Measurements from ENCODE around the gene TMEM38B.

TMEM38B gene

DNA sequence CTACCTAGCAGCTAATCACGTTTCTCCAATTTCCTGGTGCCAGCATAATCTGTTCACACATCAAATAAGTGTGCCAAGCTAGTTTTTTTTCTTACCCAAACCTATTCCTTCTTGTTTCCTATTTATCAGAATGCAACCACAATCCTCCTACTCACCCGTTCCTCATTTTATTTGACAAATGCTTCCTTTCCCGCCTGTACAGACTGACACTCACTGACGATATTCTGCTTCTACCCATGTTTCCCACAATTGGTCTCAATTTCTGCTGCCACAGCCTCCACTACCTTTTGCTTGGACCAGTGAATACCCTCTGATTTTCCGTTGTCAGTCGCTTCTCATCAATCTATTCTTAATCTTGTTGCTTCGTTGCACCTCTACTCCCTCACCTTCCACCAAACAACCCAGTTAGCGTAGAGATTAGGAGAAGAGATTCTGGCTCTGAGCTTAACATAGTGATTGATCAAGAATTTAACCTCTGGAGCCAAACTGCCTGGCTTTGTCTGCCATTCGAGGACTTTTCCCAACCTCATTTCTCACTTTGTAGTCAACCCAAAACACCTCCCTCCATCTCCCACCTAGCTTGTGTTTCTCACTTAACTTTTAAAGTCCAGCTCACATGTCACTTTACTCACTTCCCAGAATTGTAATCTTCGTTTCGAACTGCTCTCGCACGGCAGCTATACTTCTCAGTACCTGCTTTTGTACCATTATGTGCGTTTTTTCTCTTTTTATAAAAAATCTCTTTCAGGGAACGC lies 729 bp upstream of the TMEM38B start:
- in situ Hi-C loops (cut with MboI; ENCODE audit: low sequenced_read_pairs, unreplicated experiment): no loop called here
- peak; percentile 40 for DNase-seq (ENCODE audit: low spot score)
- TF ChIP-seq, protein P1, sequence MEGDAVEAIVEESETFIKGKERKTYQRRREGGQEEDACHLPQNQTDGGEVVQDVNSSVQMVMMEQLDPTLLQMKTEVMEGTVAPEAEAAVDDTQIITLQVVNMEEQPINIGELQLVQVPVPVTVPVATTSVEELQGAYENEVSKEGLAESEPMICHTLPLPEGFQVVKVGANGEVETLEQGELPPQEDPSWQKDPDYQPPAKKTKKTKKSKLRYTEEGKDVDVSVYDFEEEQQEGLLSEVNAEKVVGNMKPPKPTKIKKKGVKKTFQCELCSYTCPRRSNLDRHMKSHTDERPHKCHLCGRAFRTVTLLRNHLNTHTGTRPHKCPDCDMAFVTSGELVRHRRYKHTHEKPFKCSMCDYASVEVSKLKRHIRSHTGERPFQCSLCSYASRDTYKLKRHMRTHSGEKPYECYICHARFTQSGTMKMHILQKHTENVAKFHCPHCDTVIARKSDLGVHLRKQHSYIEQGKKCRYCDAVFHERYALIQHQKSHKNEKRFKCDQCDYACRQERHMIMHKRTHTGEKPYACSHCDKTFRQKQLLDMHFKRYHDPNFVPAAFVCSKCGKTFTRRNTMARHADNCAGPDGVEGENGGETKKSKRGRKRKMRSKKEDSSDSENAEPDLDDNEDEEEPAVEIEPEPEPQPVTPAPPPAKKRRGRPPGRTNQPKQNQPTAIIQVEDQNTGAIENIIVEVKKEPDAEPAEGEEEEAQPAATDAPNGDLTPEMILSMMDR (IDR thresholded peaks at IDR 0.05; ENCODE audit: borderline replicate concordance, control extremely low read depth, extremely low read depth, insufficient read depth, missing control alignments): no peak

DNA sequence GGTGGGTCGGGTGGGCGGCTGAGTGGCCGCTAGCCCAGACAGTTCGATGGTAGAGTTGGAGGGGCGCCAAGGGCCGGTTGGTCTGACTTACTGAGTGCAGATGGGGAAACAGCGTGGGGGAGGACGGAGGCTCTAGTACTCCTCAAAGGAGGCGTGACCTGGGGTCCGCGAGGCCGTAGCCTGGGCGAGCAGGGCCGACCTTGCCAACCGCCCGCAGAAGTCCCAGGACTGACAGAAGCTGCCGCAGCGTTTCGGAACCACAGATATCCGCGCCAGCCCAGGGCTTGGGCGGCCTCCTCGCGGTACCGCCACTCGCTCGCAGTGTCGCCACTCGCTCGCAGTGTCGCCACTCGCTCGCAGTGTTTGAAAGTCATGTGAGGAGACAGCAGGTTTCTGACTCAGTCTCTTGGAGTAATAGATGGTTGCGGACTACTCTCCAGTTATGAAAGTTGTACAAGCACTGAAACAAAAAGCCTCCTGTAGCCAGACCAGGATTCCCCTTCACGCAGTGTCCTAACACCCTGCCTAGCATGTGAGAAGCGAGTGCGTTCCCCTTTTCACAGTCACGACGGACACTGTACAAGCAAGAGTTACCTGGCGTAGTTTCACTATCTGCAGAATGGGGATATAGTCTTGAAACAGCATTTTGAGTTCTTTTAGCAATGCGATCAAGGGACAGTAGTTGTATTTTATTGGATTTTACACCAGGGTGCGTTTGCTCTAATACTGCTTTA lies 674 bp downstream of the TMEM38B start:
- in situ Hi-C loops (cut with MboI; ENCODE audit: low sequenced_read_pairs, unreplicated experiment): no loop called here
- peak; percentile 72 for DNase-seq (ENCODE audit: low spot score)
- TF ChIP-seq, protein P1 (IDR thresholded peaks at IDR 0.05; ENCODE audit: borderline replicate concordance, control extremely low read depth, extremely low read depth, insufficient read depth, missing control alignments): no peak

DNA sequence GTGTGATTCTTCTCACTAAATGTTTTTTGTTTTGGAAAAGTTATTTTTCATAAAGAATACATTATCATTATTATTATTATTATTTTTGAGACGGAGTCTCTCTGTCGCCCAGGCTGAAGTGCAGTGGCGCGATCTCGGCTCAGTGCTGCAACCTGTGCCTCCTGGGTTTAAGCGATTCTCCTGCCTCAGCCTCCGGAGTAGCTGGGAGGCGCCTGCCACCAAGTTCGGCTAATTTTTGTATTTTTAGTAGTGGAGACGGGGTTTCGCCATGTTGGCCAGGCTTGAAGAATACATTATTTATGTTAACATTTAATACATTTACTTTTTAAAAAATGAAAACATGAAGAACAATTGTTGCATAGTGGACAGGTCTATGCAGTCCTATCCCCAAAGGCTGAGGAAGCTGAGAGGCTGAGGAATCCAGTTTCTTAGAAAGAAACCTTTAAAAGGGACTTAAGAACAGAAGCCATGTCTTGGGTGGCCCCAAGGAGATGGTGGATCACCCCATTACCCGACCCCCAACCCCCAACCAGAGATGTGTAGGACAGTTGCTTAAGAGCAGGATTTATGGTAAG lies 2.0 kb downstream of the TMEM38B start:
- in situ Hi-C loops (cut with MboI; ENCODE audit: low sequenced_read_pairs, unreplicated experiment): no loop called here
- DNase-seq (ENCODE audit: low spot score): no peak
- TF ChIP-seq, protein P1 (IDR thresholded peaks at IDR 0.05; ENCODE audit: borderline replicate concordance, control extremely low read depth, extremely low read depth, insufficient read depth, missing control alignments): no peak

DNA sequence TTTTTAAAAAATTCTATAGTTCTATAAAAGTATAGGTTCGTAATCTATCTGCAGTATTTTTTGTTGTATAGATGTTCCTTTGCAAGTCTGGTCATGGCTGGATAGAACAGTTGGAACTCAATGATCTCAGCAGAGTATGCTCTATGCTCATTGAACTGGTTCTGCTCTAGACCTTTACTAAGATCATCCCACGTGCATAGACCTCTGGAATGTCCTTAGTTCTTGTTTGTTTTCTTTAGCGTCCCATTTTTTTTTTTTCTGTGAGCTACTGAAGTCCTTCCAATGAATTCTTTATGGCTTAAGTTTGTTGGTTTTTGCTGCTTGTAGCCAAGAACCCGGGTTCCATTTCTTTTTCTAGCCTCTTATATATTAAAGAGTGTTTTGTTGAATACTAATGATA lies 3.5 kb downstream of the TMEM38B start:
- in situ Hi-C loops (cut with MboI; ENCODE audit: low sequenced_read_pairs, unreplicated experiment): no loop called here

DNA sequence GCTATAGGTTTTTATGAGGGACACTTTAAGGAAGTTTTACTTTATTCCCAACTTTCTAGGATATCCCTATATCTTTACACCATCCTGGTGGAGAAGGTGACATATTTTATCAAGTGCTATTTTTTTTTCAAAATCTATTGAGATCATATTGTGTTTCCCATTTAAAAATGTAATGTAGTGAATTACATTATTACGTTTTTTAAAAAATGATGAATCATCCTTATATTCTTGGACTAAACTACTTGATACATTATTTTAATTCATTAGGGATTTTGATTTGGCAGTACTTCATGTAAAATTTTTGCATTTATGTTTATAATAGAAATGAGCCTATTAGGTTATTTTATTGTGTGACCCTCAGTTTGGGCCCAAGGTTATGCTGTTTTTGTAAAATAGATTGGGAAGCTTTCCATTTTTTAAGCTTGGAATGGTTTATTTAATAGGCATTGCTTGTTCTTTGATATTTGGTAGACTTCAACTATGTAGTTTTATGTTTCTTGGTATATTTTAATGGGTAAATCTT lies 4.1 kb downstream of the TMEM38B start:
- TF ChIP-seq, protein P1 (IDR thresholded peaks at IDR 0.05; ENCODE audit: borderline replicate concordance, control extremely low read depth, extremely low read depth, insufficient read depth, missing control alignments): no peak
- in situ Hi-C loops (cut with MboI; ENCODE audit: low sequenced_read_pairs, unreplicated experiment): no loop called here
- DNase-seq (ENCODE audit: low spot score): no peak

More for the DNA sequence above, 3.5 kb downstream of the TMEM38B start:
- TF ChIP-seq, protein P1 (IDR thresholded peaks at IDR 0.05; ENCODE audit: borderline replicate concordance, control extremely low read depth, extremely low read depth, insufficient read depth, missing control alignments): no peak
- no peak for DNase-seq (ENCODE audit: low spot score)

DNA sequence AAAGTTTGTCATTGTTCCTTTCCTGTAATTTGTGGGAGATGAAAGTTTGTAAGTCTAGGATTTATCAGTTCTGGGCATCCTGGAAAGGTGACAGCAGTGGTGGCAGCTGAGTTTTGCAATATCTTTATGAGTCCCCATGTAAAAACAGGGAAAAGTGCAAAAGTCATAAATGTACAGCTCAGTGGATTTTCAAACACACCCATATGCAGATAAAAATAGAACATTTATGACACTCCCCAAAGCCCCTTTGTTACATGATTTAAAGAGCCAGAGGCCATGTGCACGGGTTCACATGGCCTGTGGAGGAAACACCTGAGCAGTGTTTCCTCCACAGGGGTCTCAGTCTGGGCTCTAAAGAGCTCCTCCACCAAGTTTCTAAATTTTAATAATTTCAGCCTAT lies 6.3 kb downstream of the TMEM38B start:
- DNase-seq (ENCODE audit: low spot score): no peak
- TF ChIP-seq, protein P1 (IDR thresholded peaks at IDR 0.05; ENCODE audit: borderline replicate concordance, control extremely low read depth, extremely low read depth, insufficient read depth, missing control alignments): no peak
- in situ Hi-C loops (cut with MboI; ENCODE audit: low sequenced_read_pairs, unreplicated experiment): loop anchor here (25.0 kb wide), 1 partner anchor 263 kb away; the partner anchor contains the start of gene FSD1L

All from GM13976 (cell line).